ACC112 (cell line): Measurements from ENCODE around the gene ZNF227.
"Not testable (repeated sequence)": the region's sequence is repeated elsewhere in the genome, so short reads cannot be mapped to it uniquely, and the experiment has no call there.

Source experiments
- H2AFZ ChIP-seq: fragments of 200-600 bp; sonication (generic); one replicate; pipeline ENCODE4 v1.6.0; 2017; ENCODE audit warnings: antibody characterized with exemption, low read length; ENCODE audit not compliant: unreplicated experiment
- H3K27ac ChIP-seq: fragments of 200-600 bp; sonication (generic); 2 replicates; pipeline ENCODE4 v1.5.1; 2014; ENCODE audit warnings: low read depth, mild to moderate bottlenecking, antibody characterized with exemption, low read length, moderate library complexity
- H3K27me3 ChIP-seq: fragments of 200-600 bp; sonication (generic); 2 replicates; pipeline ENCODE4 v1.6.1; 2014; ENCODE audit warnings: mild to moderate bottlenecking, antibody characterized with exemption, low read length, moderate library complexity, mixed read lengths; ENCODE audit not compliant: insufficient read depth
- H3K36me3 ChIP-seq: fragments of 200-600 bp; sonication (generic); 2 replicates; pipeline ENCODE4 v1.6.1; 2016; ENCODE audit warnings: mild to moderate bottlenecking, antibody characterized with exemption, low read length, moderate library complexity, mixed read lengths; ENCODE audit not compliant: insufficient read depth
- H3K4me1 ChIP-seq: fragments of 200-600 bp; sonication (generic); one replicate; pipeline ENCODE4 v1.6.1; 2016; ENCODE audit warnings: low read length, mixed read lengths; ENCODE audit not compliant: insufficient read depth, unreplicated experiment, control insufficient read depth
- H3K4me3 ChIP-seq: fragments of 200-600 bp; sonication (generic); 2 replicates; pipeline ENCODE4 v1.5.1; 2014; ENCODE audit warnings: mild to moderate bottlenecking, low read depth, low read length
- H3K79me2 ChIP-seq: fragments of 200-600 bp; sonication (generic); one replicate; pipeline ENCODE4 v1.6.0; 2016; ENCODE audit warnings: low read length; ENCODE audit not compliant: control insufficient read depth, unreplicated experiment, insufficient read depth

ZNF227 gene

GRCh38 chr19:44202470-44202869 lies 9.9 kb upstream of the ZNF227 start:
- peak overlapping the region; percentile 39; the same call in 1 of the 2 replicates for H3K27ac ChIP-seq
- no peak overlapping the region for H3K4me3 ChIP-seq
- H3K36me3 ChIP-seq, result no peaks in the 10 kb centered on the region
- H3K79me2 ChIP-seq, result no peaks in the 10 kb centered on the region
- no peaks in the 10 kb centered on the region for H3K27me3 ChIP-seq
- H3K4me1 ChIP-seq, result peaks cover 4% of the 10 kb centered on the region
- no peak overlapping the region for H2AFZ ChIP-seq

DNA sequence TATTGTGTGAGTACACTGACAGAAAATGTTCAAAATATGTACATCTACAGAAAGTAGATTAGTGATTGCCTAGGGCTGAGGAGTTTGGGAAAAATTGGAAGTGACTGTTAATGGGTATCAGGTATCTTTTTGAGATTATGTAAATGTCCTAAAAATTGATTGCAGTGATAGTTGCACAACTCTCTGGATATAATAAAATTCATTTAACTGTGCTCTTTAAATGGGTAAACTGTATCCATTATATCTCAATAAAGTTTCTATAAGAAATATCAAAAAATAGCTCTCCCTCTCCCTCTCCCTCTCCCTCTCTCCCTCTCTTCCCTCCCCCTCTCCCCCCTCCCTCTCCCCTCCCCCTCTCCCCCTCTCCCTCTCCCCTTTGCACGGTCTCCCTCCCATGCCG lies 9.4 kb upstream of the ZNF227 start:
- no peaks in the 10 kb centered on the region for H3K79me2 ChIP-seq
- H3K36me3 ChIP-seq, result no peaks in the 10 kb centered on the region
- H3K4me1 ChIP-seq, result peaks cover 4% of the 10 kb centered on the region
- peak overlapping the region; percentile 39; the same call in 1 of the 2 replicates for H3K27ac ChIP-seq
- no peak overlapping the region for H3K4me3 ChIP-seq
- H3K27me3 ChIP-seq, result no peaks in the 10 kb centered on the region
- H2AFZ ChIP-seq, result no peak overlapping the region

- H3K27ac ChIP-seq, H3K4me1 ChIP-seq, H3K79me2 ChIP-seq, H2AFZ ChIP-seq, H3K36me3 ChIP-seq, H3K4me3 ChIP-seq, H3K27me3 ChIP-seq: not testable (repeated sequence)
Measured at GRCh38 chr19:44203877-44204276, 8.5 kb upstream of the ZNF227 start.

GRCh38 chr19:44204772-44205171 lies 7.6 kb upstream of the ZNF227 start:
- Histone ChIP-seq H3K36me3 (no peaks in the 10 kb centered on the region), H2AFZ (no peak overlapping the region), H3K27ac (no peak overlapping the region), H3K27me3 (no peaks in the 10 kb centered on the region), H3K79me2 (no peaks in the 10 kb centered on the region), H3K4me1 (peaks cover 4% of the 10 kb centered on the region), H3K4me3 (no peak overlapping the region)

DNA sequence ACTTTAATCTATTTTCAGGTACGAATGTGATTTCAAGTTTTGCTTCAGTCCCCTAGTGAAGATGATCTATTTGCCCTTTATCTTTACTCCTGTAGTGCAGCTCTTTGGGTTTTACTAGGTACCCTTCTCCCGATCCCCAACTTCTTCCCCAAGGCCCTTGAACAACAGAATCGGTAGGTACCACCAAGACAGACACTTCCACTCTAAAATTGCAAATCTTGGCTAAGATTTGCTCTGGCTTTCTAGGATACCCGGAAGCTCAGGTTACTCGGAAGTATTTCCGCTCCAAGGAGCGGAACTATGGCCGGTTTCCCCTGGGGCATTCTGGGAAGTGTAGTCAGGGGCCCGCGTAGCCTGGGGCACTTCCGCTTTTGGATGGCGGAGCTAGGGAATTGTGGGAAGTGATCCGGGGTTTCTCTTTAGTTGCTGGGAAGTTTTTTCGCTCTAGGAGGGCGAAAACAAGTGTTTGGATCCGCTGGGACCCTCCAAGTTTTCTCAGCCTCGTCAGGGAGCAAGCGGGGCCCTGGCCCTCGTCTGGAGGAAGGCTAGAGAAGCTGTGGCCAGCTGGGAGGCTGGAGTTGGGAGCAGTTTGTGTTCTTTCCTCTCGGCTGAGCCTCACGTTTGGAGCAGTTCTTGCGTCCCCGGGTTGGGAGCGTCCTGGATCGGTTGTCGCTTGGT lies 5.1 kb upstream of the ZNF227 start:
- Histone ChIP-seq H3K27ac (peak overlapping the region; percentile 46), H3K27me3 (no peaks in the 10 kb centered on the region), H3K79me2 (no peaks in the 10 kb centered on the region), H2AFZ (peak overlapping the region; percentile 74), H3K36me3 (no peaks in the 10 kb centered on the region), H3K4me1 (peaks cover 4% of the 10 kb centered on the region), H3K4me3 (peak overlapping the region; percentile 83)

GRCh38 chr19:44212866-44213346 lies 574 bp downstream of the ZNF227 start:
- peak overlapping the region; percentile 88 for H3K4me3 ChIP-seq
- no peaks in the 10 kb centered on the region for H3K4me1 ChIP-seq
- H3K36me3 ChIP-seq, result peaks cover 7% of the 10 kb centered on the region; the same call in 1 of the 2 replicates
- H3K27ac ChIP-seq, result peak overlapping the region; percentile 50
- peak overlapping the region; percentile 92 for H2AFZ ChIP-seq
- no peaks in the 10 kb centered on the region for H3K27me3 ChIP-seq
- peaks cover 12% of the 10 kb centered on the region for H3K79me2 ChIP-seq

DNA sequence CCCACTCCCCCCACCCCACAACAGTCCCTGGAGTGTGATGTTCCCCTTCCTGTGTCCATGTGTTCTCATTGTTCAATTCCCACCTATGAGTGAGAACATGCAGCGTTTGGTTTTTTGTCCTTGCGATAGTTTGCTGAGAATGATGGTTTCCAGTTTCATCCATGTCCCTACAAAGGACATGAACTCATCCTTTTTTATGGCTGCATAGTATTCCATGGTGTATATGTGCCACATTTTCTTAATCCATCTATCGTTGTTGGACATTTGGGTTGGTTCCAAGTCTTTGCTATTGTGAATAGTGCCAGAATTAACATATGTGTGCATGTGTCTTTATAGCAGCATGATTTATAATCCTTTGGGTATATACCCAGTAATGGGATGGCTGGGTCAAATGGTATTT lies 7.6 kb downstream of the ZNF227 start:
- not testable (repeated sequence) for H3K27me3 ChIP-seq, H3K79me2 ChIP-seq, H3K36me3 ChIP-seq, H2AFZ ChIP-seq, H3K4me1 ChIP-seq, H3K4me3 ChIP-seq, H3K27ac ChIP-seq

DNA sequence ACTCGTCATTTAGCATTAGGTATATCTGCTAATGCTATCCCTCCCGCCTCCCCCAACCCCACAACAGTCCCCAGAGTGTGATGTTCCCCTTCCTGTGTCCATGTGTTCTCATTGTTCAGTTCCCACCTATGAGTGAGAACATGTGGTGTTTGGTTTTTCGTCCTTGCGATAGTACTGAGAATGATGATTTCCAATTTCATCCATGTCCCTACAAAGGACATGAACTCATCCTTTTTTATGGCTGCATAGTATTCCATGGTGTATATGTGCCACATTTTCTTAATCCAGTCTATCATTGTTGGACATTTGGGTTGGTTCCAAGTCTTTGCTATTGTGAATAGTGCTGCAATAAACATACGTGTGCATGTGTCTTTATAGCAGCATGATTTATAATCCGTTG lies 8.4 kb downstream of the ZNF227 start:
- H3K4me1 ChIP-seq, H3K4me3 ChIP-seq, H3K79me2 ChIP-seq, H3K27me3 ChIP-seq, H2AFZ ChIP-seq, H3K27ac ChIP-seq, H3K36me3 ChIP-seq: not testable (repeated sequence)

GRCh38 chr19:44221291-44221690 lies 9.0 kb downstream of the ZNF227 start:
- H3K4me3 ChIP-seq, H3K27me3 ChIP-seq, H2AFZ ChIP-seq, H3K4me1 ChIP-seq, H3K79me2 ChIP-seq, H3K27ac ChIP-seq, H3K36me3 ChIP-seq: not testable (repeated sequence)

GRCh38 chr19:44228318-44228717 lies 16.0 kb downstream of the ZNF227 start:
- Histone ChIP-seq H3K36me3 (peaks cover 28% of the 10 kb centered on the region), H3K4me1 (no peaks in the 10 kb centered on the region)

DNA sequence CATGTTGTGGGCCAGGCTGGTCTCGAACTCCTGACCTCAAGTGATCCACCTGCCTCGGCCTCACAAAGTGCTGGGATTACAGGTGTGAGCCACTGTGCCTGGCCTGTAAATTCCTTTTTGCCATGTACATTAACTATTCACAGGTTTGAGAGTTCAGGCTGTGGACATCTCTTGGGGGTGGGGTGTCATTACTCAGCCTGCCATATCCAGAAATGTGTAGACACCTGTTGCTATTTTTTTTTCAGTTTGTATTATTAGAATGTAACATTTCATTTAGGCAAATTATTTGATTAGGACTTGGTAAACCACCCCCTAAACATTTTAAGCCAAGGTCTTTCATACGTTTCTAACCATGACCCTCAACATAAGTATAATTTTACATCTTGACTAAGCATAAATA lies 20.5 kb downstream of the ZNF227 start:
- Histone ChIP-seq H3K4me1 (no peaks in the 10 kb centered on the region), H3K79me2 (no peaks in the 10 kb centered on the region), H3K36me3 (peaks cover 61% of the 10 kb centered on the region), H2AFZ (no peak overlapping the region), H3K27me3 (no peaks in the 10 kb centered on the region), H3K27ac (no peak overlapping the region), H3K4me3 (no peak overlapping the region)

More at GRCh38 chr19:44228318-44228717, 16.0 kb downstream of the ZNF227 start:
- H3K27ac ChIP-seq, result no peak overlapping the region
- H3K4me3 ChIP-seq, result no peak overlapping the region
- H3K27me3 ChIP-seq, result no peaks in the 10 kb centered on the region
- H2AFZ ChIP-seq, result no peak overlapping the region
- no peaks in the 10 kb centered on the region for H3K79me2 ChIP-seq
